ENCODE data around the gene MAGOHB. TPM values are rescaled to one million over a fixed set of nuclear protein-coding genes. Genes with fewer than 3 reads are reported as not detected.
A peak's percentile ranks its signal among the peaks of the same experiment; 100 is the strongest.

Gene MAGOHB
- total RNA-seq, 1 experiment from 2014 or later, result 36.8 TPM

DNA sequence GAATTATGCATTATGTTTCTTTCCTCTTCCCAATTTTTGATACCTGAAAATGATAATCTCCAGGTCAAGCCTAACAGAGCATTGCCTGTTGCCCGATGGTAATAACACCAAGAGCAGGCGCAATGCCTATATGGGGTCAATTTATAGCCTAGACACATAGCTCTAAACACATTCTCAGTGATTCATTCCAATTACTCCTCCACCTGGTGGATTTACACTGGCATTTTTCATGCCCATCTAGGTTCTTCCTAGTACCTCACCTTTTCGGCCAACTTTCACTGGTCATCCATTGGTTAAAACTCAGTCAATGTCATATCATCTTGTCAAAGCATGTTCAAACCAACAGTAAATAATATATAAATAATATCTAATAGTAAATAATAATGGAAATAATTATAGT is 54.6 kb downstream of the MAGOHB start:
- intact Hi-C loops (cut with micrococcal nuclease), result no loop called here
- no peaks in the 10 kb centered on the region for H3K36me3 ChIP-seq (ENCODE audit: low read depth, low read length)
- H3K79me2 ChIP-seq (ENCODE audit: low read length), result no peaks in the 10 kb centered on the region
- DNase-seq (no peak), ATAC-seq (no peak)
- H3K4me3 ChIP-seq (ENCODE audit: low read length), result no peak overlapping the region
- no peak overlapping the region for H3K27ac ChIP-seq (ENCODE audit: low read length)
- peaks cover 18% of the 10 kb centered on the region for H3K4me1 ChIP-seq (ENCODE audit: insufficient read depth, low read length)
- H3K9me2 ChIP-seq (replicated peaks; ENCODE audit: low read length), result no peaks in the 10 kb centered on the region
- ChIA-PET POLR2A (ENCODE audit: unreplicated experiment) (no interaction called here), CTCF (interaction anchor here (0.5 to 1.0 kb wide), 2 partner anchors 136 to 193 kb away, joined by 3 to 10 read pairs; no protein-coding TSS in a partner anchor)
- peaks cover 3% of the 10 kb centered on the region for H3F3A ChIP-seq (ENCODE audit: low read length, unreplicated experiment)
- no peaks in the 10 kb centered on the region for H3K27me3 ChIP-seq (ENCODE audit: low read length)
- no TSS peak for BruUV-seq (replicated peaks)
- H4K20me1 ChIP-seq (ENCODE audit: low read length), result no peaks in the 10 kb centered on the region
- no peak overlapping the region for H3K9ac ChIP-seq (ENCODE audit: low read length)
- H3K4me2 ChIP-seq (ENCODE audit: low read length), result no peak overlapping the region
- no peak overlapping the region for H2AFZ ChIP-seq (ENCODE audit: low read length)
- TF ChIP-seq EZH2phosphoT487 (IDR thresholded peaks at IDR 0.05; ENCODE audit: borderline replicate concordance, low read length) (no peak), EZH2 (IDR thresholded peaks at IDR 0.05; ENCODE audit: low read length, unreplicated experiment) (no peak)
- TF ChIP-seq, protein P1, sequence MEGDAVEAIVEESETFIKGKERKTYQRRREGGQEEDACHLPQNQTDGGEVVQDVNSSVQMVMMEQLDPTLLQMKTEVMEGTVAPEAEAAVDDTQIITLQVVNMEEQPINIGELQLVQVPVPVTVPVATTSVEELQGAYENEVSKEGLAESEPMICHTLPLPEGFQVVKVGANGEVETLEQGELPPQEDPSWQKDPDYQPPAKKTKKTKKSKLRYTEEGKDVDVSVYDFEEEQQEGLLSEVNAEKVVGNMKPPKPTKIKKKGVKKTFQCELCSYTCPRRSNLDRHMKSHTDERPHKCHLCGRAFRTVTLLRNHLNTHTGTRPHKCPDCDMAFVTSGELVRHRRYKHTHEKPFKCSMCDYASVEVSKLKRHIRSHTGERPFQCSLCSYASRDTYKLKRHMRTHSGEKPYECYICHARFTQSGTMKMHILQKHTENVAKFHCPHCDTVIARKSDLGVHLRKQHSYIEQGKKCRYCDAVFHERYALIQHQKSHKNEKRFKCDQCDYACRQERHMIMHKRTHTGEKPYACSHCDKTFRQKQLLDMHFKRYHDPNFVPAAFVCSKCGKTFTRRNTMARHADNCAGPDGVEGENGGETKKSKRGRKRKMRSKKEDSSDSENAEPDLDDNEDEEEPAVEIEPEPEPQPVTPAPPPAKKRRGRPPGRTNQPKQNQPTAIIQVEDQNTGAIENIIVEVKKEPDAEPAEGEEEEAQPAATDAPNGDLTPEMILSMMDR (conservative IDR thresholded peaks at IDR 0.05; ENCODE audit: low read depth, low read length), result no peak; the same call in 1 of the 2 replicates
- H3K9me3 ChIP-seq (ENCODE audit: low read length), result no peaks in the 10 kb centered on the region

DNA sequence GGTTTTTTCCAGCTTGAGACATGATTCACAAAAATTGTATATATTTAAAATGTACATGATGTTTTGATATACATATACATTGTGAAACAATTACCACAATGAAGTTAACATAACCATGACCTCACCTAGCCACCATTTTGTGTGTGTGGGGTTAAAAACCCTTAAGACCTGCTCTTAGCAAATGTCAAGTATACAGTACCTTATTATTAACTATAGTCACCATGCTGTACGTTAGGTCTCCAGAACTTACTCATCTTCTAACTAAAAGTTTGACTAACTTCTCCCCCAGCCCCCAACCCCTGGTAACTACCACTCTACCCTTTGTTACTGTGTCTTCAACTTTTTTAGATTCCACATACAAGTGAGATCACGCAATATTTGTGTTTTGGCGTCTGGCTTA is 55.1 kb downstream of the MAGOHB start:
- H3K27me3 ChIP-seq (ENCODE audit: low read length), result no peaks in the 10 kb centered on the region
- H3K4me3 ChIP-seq (ENCODE audit: low read length), result no peak overlapping the region
- H3K9me3 ChIP-seq (ENCODE audit: low read length), result no peaks in the 10 kb centered on the region
- H3K4me1 ChIP-seq (ENCODE audit: insufficient read depth, low read length), result peaks cover 18% of the 10 kb centered on the region
- intact Hi-C loops (cut with micrococcal nuclease), result no loop called here
- DNase-seq (no peak), ATAC-seq (no peak)
- ChIA-PET CTCF (interaction anchor here (0.5 to 1.0 kb wide), 2 partner anchors 135 to 192 kb away, joined by 3 to 10 read pairs; no protein-coding TSS in a partner anchor), POLR2A (ENCODE audit: unreplicated experiment) (no interaction called here)
- H3K9ac ChIP-seq (ENCODE audit: low read length), result no peak overlapping the region
- H3F3A ChIP-seq (ENCODE audit: low read length, unreplicated experiment), result peaks cover 3% of the 10 kb centered on the region
- H3K79me2 ChIP-seq (ENCODE audit: low read length), result no peaks in the 10 kb centered on the region
- no TSS peak for BruUV-seq (replicated peaks)
- no peaks in the 10 kb centered on the region for H4K20me1 ChIP-seq (ENCODE audit: low read length)
- H2AFZ ChIP-seq (ENCODE audit: low read length), result no peak overlapping the region
- H3K27ac ChIP-seq (ENCODE audit: low read length), result no peak overlapping the region
- H3K36me3 ChIP-seq (ENCODE audit: low read depth, low read length), result no peaks in the 10 kb centered on the region
- no peak overlapping the region for H3K4me2 ChIP-seq (ENCODE audit: low read length)
- TF ChIP-seq, protein P1 (conservative IDR thresholded peaks at IDR 0.05; ENCODE audit: low read depth, low read length), result no peak
- TF ChIP-seq EZH2 (IDR thresholded peaks at IDR 0.05; ENCODE audit: low read length, unreplicated experiment) (no peak), EZH2phosphoT487 (IDR thresholded peaks at IDR 0.05; ENCODE audit: borderline replicate concordance, low read length) (no peak)
- H3K9me2 ChIP-seq (replicated peaks; ENCODE audit: low read length), result no peaks in the 10 kb centered on the region

DNA sequence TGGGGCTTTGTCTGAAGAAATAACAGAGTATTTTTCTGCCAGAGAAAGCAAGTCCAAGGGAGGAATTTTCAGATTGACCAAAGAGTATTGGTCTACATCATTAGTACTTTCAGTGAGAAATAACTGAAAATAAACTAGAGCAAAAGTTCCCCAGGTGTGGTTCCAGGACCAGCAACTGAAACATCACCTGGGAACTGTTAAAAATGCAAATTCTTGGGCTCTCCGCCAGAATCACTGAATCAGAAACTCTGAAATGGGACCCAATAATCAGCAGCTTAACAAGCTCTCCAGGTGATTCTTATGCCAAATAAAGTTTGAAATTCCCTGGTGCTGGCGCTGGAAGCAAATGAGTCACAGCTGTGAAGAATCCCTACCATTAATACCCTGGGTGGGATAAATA is 55.6 kb downstream of the MAGOHB start:
- Histone ChIP-seq H3F3A (ENCODE audit: low read length, unreplicated experiment) (peaks cover 3% of the 10 kb centered on the region), H3K79me2 (ENCODE audit: low read length) (no peaks in the 10 kb centered on the region), H3K27ac (ENCODE audit: low read length) (no peak overlapping the region), H2AFZ (ENCODE audit: low read length) (no peak overlapping the region), H4K20me1 (ENCODE audit: low read length) (no peaks in the 10 kb centered on the region), H3K36me3 (ENCODE audit: low read depth, low read length) (no peaks in the 10 kb centered on the region), H3K9ac (ENCODE audit: low read length) (no peak overlapping the region), H3K9me2 (replicated peaks; ENCODE audit: low read length) (no peaks in the 10 kb centered on the region), H3K4me3 (ENCODE audit: low read length) (no peak overlapping the region), H3K27me3 (ENCODE audit: low read length) (no peaks in the 10 kb centered on the region), H3K4me1 (ENCODE audit: insufficient read depth, low read length) (peaks cover 14% of the 10 kb centered on the region), H3K9me3 (ENCODE audit: low read length) (no peaks in the 10 kb centered on the region), H3K4me2 (ENCODE audit: low read length) (no peak overlapping the region; the same call in 1 of the 2 replicates)
- DNase-seq, result peak; percentile 73
- CTCF ChIA-PET, result no interaction called here
- TF ChIP-seq EZH2 (IDR thresholded peaks at IDR 0.05; ENCODE audit: low read length, unreplicated experiment) (no peak), EZH2phosphoT487 (IDR thresholded peaks at IDR 0.05; ENCODE audit: borderline replicate concordance, low read length) (no peak)
- TF ChIP-seq, protein P1 (conservative IDR thresholded peaks at IDR 0.05; ENCODE audit: low read depth, low read length), result no peak
- ATAC-seq, result no peak
- intact Hi-C loops (cut with micrococcal nuclease), result no loop called here
- POLR2A ChIA-PET (ENCODE audit: unreplicated experiment), result no interaction called here
- no TSS peak for BruUV-seq (replicated peaks)
